ENCODE measurements around the gene TGFBR2.

TGFBR2 gene

GRCh38 chr3:30634761-30635735, 28.6 kb downstream of the TGFBR2 start:
- DNase-seq: no peak

GRCh38 chr3:30637310-30638219, 31.2 kb downstream of the TGFBR2 start:
- DNase-seq: no peak

GRCh38 chr3:30638685-30639412, 32.4 kb downstream of the TGFBR2 start:
- DNase-seq: no peak

DNA sequence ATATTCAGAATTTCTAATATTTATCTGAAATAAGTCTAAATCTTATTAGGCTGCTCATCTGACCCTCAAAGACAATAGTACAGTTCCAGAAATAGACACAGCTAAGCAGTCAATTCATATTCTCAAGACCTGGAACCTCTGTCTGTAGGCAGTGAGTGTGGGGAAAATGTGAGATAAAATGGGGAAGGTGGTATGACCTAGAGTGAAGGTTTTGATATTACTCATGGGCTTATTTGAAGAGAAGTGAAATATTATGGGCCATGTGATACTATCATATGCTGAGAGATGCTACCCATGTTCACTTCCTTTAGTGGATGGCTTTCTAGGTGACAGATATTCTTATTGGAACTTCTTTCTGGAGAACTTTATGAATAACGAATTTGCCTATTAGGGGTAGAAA, 33.5 kb downstream of the TGFBR2 start:
- DNase-seq: no peak

DNA sequence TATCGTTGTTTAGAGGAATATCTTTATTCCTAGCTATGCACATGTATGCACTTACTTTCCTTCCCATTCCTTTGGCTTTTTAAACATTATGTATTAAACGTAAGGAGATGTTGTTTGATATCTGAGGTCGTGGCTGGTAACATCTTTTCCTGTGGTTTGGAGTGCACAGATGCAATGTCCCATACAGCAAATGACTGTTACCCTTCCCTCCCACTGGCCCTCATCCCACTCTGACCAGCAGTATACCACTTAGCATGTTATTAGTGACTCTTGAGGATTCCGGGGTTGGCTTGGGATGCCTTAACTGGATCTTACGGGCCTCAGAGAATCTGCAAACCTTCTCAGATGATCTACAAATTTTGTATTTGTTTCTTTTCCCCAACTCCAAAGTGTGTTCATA, 34.5 kb downstream of the TGFBR2 start:
- DNase-seq: no peak

DNA sequence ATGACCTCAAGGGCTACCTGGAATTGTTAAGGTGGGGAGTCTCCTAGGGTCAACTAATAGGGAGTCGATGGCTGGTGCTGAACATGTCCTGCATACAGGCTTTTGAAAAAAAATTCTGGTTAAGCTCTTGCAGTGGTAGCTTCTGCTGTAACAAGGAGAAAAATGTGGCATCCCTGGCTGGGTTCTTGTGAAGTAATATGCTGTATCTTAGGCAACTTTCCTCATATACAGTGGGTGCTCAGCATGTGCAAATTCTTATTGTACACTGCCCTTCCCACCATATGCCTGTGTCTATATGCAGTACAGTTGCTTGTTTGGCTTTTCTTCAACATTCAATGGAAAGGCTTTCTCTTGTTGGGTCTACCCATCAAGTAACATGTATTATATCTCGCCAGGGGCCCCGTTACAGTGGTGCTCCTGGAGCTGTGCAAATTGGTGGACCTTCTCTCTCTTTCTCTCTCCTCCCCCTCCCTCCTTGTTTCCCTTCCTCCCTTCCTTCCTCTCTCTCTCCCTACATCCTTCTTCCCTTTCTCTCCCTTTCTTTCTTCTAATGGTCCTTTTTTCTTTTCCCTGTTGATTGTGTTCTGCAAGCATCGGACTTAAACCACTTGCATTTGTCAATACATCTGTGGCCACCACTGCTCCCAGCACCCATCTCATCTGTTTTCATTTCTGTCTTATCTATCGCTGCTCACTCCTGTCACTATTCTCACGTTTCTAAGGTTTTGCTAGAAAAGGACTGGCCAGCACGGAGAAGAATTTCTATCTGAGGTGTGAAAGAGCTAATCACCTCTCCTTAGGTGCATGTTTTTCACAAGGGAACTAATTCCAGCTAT, 35.2 kb downstream of the TGFBR2 start:
- no peak for DNase-seq

DNA sequence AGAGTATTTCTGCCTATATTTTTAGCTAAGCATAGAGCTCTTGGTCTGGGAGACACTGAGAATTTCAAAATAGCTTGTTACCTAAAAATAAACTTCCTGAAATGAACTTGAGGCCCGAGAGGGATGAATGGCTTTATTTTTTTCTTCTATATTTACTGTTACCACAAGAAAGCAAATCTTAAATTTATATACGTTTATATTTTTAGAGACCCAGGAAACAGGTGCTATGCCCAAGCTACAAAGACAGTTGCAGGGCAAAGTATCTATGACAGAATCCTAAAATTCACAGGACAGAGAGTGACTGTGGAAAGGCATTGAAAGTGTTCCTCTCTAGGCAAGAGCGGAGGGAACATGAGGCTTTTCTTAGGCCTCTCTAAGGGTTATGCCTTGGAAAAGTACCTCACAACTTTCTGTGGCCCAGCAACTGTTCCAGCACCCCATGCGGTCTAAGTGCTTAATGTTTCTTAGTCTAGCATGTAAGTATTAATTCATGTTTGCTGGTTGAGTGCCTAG, 36.5 kb downstream of the TGFBR2 start:
- DNase-seq: no peak

GRCh38 chr3:30643763-30644462, 37.5 kb downstream of the TGFBR2 start:
- no peak for DNase-seq

DNA sequence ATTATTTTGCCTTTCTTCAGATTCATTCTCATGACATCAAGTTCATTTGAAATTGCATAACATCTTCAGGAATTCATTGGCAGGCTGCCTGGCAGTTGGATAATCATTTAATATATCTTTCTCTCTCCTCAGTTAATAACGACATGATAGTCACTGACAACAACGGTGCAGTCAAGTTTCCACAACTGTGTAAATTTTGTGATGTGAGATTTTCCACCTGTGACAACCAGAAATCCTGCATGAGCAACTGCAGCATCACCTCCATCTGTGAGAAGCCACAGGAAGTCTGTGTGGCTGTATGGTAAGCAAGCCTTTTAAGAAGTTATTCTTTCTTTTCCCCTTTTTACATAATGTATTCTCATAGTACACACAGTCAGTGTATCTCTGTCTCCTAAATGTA, 38.2 kb downstream of the TGFBR2 start:
- peak in 1 of 56 donors; percentile 26 for DNase-seq

DNA sequence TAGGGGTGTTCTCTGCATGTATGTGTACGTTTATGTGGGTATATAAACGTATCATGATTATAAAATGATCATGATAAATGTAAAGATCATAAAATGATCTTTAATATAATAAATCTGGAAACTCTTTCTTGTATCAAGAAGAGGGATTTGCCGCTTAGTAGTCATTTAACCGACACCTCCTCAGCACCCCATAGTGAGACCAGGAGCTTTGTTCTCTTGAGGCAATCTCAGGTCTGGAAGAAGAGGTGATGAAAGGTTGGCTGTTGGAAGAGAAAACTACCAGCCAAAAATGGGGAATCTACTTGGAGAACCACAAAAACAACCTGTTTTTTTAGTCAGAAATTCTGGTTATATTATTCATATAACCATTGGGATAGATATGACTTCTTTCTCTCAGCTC, 38.7 kb downstream of the TGFBR2 start:
- DNase-seq: no peak

GRCh38 chr3:30646181-30646876, 39.9 kb downstream of the TGFBR2 start:
- DNase-seq: peak in 1 of 56 donors; percentile 20

GRCh38 chr3:30646961-30647752, 40.8 kb downstream of the TGFBR2 start:
- DNase-seq: no peak

GRCh38 chr3:30648670-30649357, 42.4 kb downstream of the TGFBR2 start:
- no peak for DNase-seq

- peak in 1 of 56 donors; percentile 11 for DNase-seq
These were observed 43.3 kb downstream of the TGFBR2 start for GRCh38 chr3:30649572-30650318.

DNA sequence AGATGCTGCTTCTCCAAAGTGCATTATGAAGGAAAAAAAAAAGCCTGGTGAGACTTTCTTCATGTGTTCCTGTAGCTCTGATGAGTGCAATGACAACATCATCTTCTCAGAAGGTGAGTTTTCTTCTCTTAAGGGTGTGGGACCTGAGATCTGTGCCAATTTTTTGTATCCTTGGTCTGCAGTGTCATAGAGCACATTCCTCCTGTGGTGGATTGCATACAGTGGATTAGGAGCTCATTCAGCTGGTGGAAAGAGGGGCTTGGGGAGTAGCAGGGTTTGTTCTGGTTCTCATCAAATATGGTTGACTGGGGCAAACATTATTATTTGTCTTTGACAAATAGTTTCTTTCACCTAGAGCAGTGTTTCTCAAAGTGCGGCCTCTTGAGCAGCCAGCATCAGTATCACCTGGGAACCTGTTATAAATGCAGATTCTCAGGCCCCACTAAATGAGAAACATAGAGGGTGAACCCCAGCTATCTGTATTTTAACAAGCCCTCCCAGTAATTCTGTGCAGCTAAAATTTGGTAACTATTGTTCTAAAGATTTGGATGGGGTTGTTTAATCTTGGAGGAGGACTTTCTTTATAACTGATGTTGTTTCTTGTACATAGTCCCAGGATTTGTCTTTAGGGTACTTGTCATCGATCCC, 44.1 kb downstream of the TGFBR2 start:
- no peak for DNase-seq

- no peak for DNase-seq
These were observed 47.9 kb downstream of the TGFBR2 start for GRCh38 chr3:30654269-30654668.

All from amygdala (tissue), 56 donors.